Breast epithelium (tissue), 4 donors: Measurements from ENCODE around the gene PHAF1. TPM values are rescaled to one million over a fixed set of nuclear protein-coding genes. Genes with fewer than 3 reads are reported as not detected.

ENCODE experiments used
- DNase-seq, 2 donors: peaks; one replicate each; pipeline ENCODE4 v3.0.0-alpha.2; 2019; ENCODE audit warnings: low spot score in 2 of 2
- H3K27ac ChIP-seq, 2 donors: fragments of 200-600 bp; sonication (generic) in 1 of 2; one replicate each; pipeline ENCODE4 v1.5.1; 2016 to 2019; ENCODE audit warnings: mild to moderate bottlenecking in 1 of 2
- H3K27me3 ChIP-seq, 2 donors: fragments of 200-600 bp; sonication (generic) in 1 of 2; one replicate each; pipeline versions ENCODE4 v1.5.1 to v1.6.0; 2017 to 2019; ENCODE audit warnings: control low read depth in 1 of 2, mild to moderate bottlenecking in 1 of 2
- H3K36me3 ChIP-seq: fragments of 200-600 bp; one replicate; pipeline ENCODE4 v1.5.1; 2019
- H3K4me1 ChIP-seq, 2 donors: fragments of 200-600 bp; sonication (generic); one replicate each; pipeline ENCODE4 v1.5.1; 2016 to 2019; ENCODE audit warnings: control low read depth in 1 of 2
- H3K4me3 ChIP-seq, 3 donors: fragments of 200-600 bp; sonication (generic); 1 replicate in 2 of 3; 2 replicates in 1 of 3; pipeline ENCODE4 v1.5.1; 2016 to 2019; ENCODE audit warnings: mild to moderate bottlenecking in 3 of 3, moderate library complexity in 2 of 3
- H3K9me3 ChIP-seq, 2 donors: fragments of 200-600 bp; sonication (generic) in 1 of 2; one replicate each; pipeline ENCODE4 v1.5.1; 2016 to 2019; ENCODE audit warnings: control low read depth in 1 of 2
- CTCF ChIP-seq, 3 donors: fragments of 450-650 bp; IDR thresholded peaks; one replicate each; pipeline ENCODE4 v1.5.1; 2016 to 2017; ENCODE audit warnings: antibody characterized with exemption in 3 of 3, mild to moderate bottlenecking in 3 of 3, moderate library complexity in 3 of 3
- POLR2A ChIP-seq: fragments of 450-650 bp; IDR thresholded peaks from one replicate; pipeline ENCODE4 v1.6.1; 2016; ENCODE audit warnings: antibody characterized with exemption, mild to moderate bottlenecking, moderate library complexity
- POLR2AphosphoS5 ChIP-seq, 3 donors: sonication (generic); formaldehyde crosslinking; IDR thresholded peaks; one replicate each; pipeline ENCODE4 v1.6.1; 2017; ENCODE audit warnings: antibody characterized with exemption in 3 of 3
- intact Hi-C: fragments of 100-400 bp; cut with DNase I; formaldehyde crosslinking; loops from one replicate; pipeline ENCODE4 v1.15.1; 2023; ENCODE audit warnings: low total_unique reads
- total RNA-seq, 3 donors: library from RNA; depleted of rRNA; stranded (reverse); fragments of >200 nt; gene quantifications; one replicate each; pipeline ENCODE4 v1.1.0, GENCODE V29; 2016

Gene PHAF1
- total RNA-seq, 3 donors from 2014 or later = 17.8 to 31.8 (median 27.1) TPM

- TF ChIP-seq CTCF (IDR thresholded peaks at IDR 0.05) (no peak), POLR2AphosphoS5 (IDR thresholded peaks at IDR 0.05) (no peak), POLR2A (no peak)
- Histone ChIP-seq H3K9me3 (no peaks in the 10 kb centered on the region), H3K4me1 (peaks cover 7 to 14% of the 10 kb centered on the region in 2 donors), H3K4me3 (no peak overlapping the region), H3K36me3 (no peaks in the 10 kb centered on the region), H3K27ac (peak overlapping the region in 1 of 2 donors; percentile 82), H3K27me3 (no peaks in the 10 kb centered on the region)
- no peak for DNase-seq
- intact Hi-C loops = loop anchor here (1.0 kb wide), 1 partner anchor 28 kb away; no protein-coding TSS in a partner anchor
These were observed 71.6 kb downstream of the PHAF1 start for GRCh38 chr16:67181346-67181745.

- intact Hi-C loops = no loop called here
- H3K36me3 ChIP-seq = no peaks in the 10 kb centered on the region
- TF ChIP-seq POLR2AphosphoS5 (IDR thresholded peaks at IDR 0.05) (no peak), CTCF (IDR thresholded peaks at IDR 0.05) (no peak), POLR2A (no peak)
- DNase-seq = no peak
- no peak overlapping the region for H3K4me3 ChIP-seq
- H3K27ac ChIP-seq = no peak overlapping the region
- no peaks in the 10 kb centered on the region for H3K9me3 ChIP-seq
- no peaks in the 10 kb centered on the region for H3K27me3 ChIP-seq
- H3K4me1 ChIP-seq = peaks cover 7 to 14% of the 10 kb centered on the region in 2 donors
These were observed 72.5 kb downstream of the PHAF1 start for GRCh38 chr16:67182288-67182687.

GRCh38 chr16:67183284-67183626 lies 73.5 kb downstream of the PHAF1 start:
- DNase-seq = no peak
- Histone ChIP-seq H3K27me3 (no peaks in the 10 kb centered on the region), H3K9me3 (no peaks in the 10 kb centered on the region), H3K36me3 (no peaks in the 10 kb centered on the region), H3K4me1 (peaks cover 7 to 9% of the 10 kb centered on the region in 2 donors), H3K27ac (peak overlapping the region; percentile 99), H3K4me3 (peak overlapping the region; percentile 76 to 82 (median 78))
- intact Hi-C loops = no loop called here
- no peak for TF ChIP-seq POLR2AphosphoS5 (IDR thresholded peaks at IDR 0.05)
- TF ChIP-seq CTCF (IDR thresholded peaks at IDR 0.05) = no peak
- no peak for TF ChIP-seq POLR2A

GRCh38 chr16:67183627-67184452 lies 74.1 kb downstream of the PHAF1 start, which contains the start of gene MATCAP1:
TSS of gene MATCAP1 (minus strand) at chr16:67183963. CDS start at chr16:67180610, 3,353 bp downstream.
- no peaks in the 10 kb centered on the region for H3K36me3 ChIP-seq
- TF ChIP-seq POLR2A (peak; percentile 12), CTCF (IDR thresholded peaks at IDR 0.05) (peak in 1 of 3 donors; percentile 8), POLR2AphosphoS5 (IDR thresholded peaks at IDR 0.05) (peak; percentile 79 to 87 (median 80))
- peak within 1 kb of the TSS; percentile 99 for H3K27ac ChIP-seq
- peaks cover 7 to 9% of the 10 kb centered on the region in 2 donors for H3K4me1 ChIP-seq
- peak; percentile 91 to 97 for DNase-seq
- no peaks in the 10 kb centered on the region for H3K27me3 ChIP-seq
- no peaks in the 10 kb centered on the region for H3K9me3 ChIP-seq
- intact Hi-C loops = no loop called here
- peak within 1 kb of the TSS; percentile 76 to 82 (median 78) for H3K4me3 ChIP-seq

GRCh38 chr16:67184453-67184994 lies 74.8 kb downstream of the PHAF1 start:
- Histone ChIP-seq H3K36me3 (no peaks in the 10 kb centered on the region), H3K9me3 (no peaks in the 10 kb centered on the region), H3K27ac (peak overlapping the region; percentile 99), H3K27me3 (no peaks in the 10 kb centered on the region), H3K4me3 (peak overlapping the region; percentile 76 to 82 (median 78)), H3K4me1 (peaks cover 7 to 9% of the 10 kb centered on the region in 2 donors)
- TF ChIP-seq POLR2A = no peak
- no peak for TF ChIP-seq CTCF (IDR thresholded peaks at IDR 0.05)
- no peak for TF ChIP-seq POLR2AphosphoS5 (IDR thresholded peaks at IDR 0.05)
- no peak for DNase-seq
- intact Hi-C loops = no loop called here
